ENCODE results near the gene KRT86. TPM values are rescaled to one million over a fixed set of nuclear protein-coding genes. Genes with fewer than 3 reads are reported as not detected.

KRT86 gene
- total and polyA plus RNA-seq, 2 of the 13 experiments (the other 11 are each of a cell fraction or from before 2014, with no cell fraction given): not detected

DNA sequence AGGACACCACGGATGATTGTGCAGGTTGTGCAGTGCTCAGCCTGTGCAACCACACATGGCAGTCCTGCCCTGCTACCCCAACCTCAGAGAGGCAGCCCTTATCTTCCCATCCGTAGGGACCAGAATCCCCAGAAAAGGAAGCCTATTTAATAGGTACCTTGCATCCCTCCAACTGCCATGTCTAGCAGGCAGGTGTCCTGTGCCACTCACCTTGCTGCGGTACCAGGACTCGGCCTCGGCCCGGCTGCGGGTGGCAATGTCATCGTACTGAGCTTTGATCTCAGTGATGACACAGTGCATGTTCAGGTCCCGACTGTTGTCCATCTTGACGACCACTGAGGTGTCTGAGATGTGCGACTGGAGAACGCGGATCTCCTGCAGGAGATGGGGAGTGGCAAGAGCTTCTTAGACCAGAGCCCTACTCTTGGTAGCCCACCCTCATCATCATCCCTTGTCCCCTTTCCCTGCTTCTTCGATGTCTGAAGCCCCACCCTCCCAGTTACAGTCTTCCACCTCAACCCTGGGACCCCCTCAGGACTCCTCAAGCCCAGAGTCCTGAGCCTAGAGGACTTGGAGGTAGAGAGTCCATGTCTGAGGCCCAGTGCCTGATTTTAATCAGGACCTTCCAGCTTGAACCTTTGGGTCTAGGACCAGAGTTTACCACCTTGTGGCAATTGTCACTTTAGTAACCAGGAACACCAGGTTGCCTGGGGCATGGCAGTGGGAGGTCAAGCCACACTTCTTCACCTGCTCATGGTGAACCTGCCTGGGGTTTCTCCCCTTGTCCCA, 20.9 kb upstream of the KRT86 start:
- no TSS peak for BruUV-seq (replicated peaks)
- no peak overlapping the region for H3K4me3 ChIP-seq (replicated peaks in 1 of 3; ENCODE audit: insufficient read depth in 1 of 3, low read depth in 2 of 3, low read length in 3 of 3)
- H3K36me3 ChIP-seq (replicated peaks in 1 of 2; ENCODE audit: control insufficient read depth in 1 of 2, insufficient read depth in 2 of 2, low read length in 2 of 2): no peaks in the 10 kb centered on the region
- no peaks in the 10 kb centered on the region for H4K20me1 ChIP-seq (ENCODE audit: insufficient read depth, low read length)
- H3K9ac ChIP-seq (ENCODE audit: insufficient read depth, low read depth, low read length): no peak overlapping the region
- H3K27ac ChIP-seq (ENCODE audit: extremely low read length, insufficient read depth, low read length): no peak overlapping the region
- CTCF ChIA-PET (ENCODE audit: low intra/inter-chr PET ratio, low total read pairs): no interaction called here
- H2AFZ ChIP-seq (ENCODE audit: low read length): no peak overlapping the region
- DNase-seq (ENCODE audit: low spot score): no peak
- no peaks in the 10 kb centered on the region for H3K4me1 ChIP-seq (ENCODE audit: insufficient read depth, low read length)
- 42% methylated on average over 9 of the region's 14 CpGs for WGBS (ENCODE audit: low lambda C conversion rate)
- H3K9me3 ChIP-seq (ENCODE audit: low read length): no peaks in the 10 kb centered on the region
- H3K27me3 ChIP-seq (ENCODE audit: control insufficient read depth in 1 of 2, insufficient read depth in 2 of 2, low read length in 2 of 2): peaks cover 4 to 45% of the 10 kb centered on the region in 2 experiments
- no peak for FAIRE-seq
- no peak for ATAC-seq
- TF ChIP-seq, protein P1, sequence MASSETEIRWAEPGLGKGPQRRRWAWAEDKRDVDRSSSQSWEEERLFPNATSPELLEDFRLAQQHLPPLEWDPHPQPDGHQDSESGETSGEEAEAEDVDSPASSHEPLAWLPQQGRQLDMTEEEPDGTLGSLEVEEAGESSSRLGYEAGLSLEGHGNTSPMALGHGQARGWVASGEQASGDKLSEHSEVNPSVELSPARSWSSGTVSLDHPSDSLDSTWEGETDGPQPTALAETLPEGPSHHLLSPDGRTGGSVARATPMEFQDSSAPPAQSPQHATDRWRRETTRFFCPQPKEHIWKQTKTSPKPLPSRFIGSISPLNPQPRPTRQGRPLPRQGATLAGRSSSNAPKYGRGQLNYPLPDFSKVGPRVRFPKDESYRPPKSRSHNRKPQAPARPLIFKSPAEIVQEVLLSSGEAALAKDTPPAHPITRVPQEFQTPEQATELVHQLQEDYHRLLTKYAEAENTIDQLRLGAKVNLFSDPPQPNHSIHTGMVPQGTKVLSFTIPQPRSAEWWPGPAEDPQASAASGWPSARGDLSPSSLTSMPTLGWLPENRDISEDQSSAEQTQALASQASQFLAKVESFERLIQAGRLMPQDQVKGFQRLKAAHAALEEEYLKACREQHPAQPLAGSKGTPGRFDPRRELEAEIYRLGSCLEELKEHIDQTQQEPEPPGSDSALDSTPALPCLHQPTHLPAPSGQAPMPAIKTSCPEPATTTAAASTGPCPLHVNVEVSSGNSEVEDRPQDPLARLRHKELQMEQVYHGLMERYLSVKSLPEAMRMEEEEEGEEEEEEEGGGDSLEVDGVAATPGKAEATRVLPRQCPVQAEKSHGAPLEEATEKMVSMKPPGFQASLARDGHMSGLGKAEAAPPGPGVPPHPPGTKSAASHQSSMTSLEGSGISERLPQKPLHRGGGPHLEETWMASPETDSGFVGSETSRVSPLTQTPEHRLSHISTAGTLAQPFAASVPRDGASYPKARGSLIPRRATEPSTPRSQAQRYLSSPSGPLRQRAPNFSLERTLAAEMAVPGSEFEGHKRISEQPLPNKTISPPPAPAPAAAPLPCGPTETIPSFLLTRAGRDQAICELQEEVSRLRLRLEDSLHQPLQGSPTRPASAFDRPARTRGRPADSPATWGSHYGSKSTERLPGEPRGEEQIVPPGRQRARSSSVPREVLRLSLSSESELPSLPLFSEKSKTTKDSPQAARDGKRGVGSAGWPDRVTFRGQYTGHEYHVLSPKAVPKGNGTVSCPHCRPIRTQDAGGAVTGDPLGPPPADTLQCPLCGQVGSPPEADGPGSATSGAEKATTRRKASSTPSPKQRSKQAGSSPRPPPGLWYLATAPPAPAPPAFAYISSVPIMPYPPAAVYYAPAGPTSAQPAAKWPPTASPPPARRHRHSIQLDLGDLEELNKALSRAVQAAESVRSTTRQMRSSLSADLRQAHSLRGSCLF (CRISPR knock-in tag; IDR thresholded peaks at IDR 0.05; ENCODE audit: borderline replicate concordance): no peak
- no peak for TF ChIP-seq STAG1 (CRISPR knock-in tag; IDR thresholded peaks at IDR 0.05)
- TF ChIP-seq TBX2 (CRISPR knock-in tag; IDR thresholded peaks at IDR 0.05; ENCODE audit: borderline replicate concordance): no peak
- TF ChIP-seq FOXK1 (CRISPR knock-in tag; IDR thresholded peaks at IDR 0.05; ENCODE audit: borderline replicate concordance, low read depth): no peak
- TF ChIP-seq BHLHE40 (IDR thresholded peaks at IDR 0.05; ENCODE audit: low read length): no peak
- TF ChIP-seq ARHGAP35 (CRISPR knock-in tag; IDR thresholded peaks at IDR 0.05; ENCODE audit: borderline replicate concordance): no peak
- no peak for TF ChIP-seq TARDBP (CRISPR knock-in tag; IDR thresholded peaks at IDR 0.05)
- no peak for TF ChIP-seq TRIM22 (IDR thresholded peaks at IDR 0.05)
- TF ChIP-seq, protein P2, sequence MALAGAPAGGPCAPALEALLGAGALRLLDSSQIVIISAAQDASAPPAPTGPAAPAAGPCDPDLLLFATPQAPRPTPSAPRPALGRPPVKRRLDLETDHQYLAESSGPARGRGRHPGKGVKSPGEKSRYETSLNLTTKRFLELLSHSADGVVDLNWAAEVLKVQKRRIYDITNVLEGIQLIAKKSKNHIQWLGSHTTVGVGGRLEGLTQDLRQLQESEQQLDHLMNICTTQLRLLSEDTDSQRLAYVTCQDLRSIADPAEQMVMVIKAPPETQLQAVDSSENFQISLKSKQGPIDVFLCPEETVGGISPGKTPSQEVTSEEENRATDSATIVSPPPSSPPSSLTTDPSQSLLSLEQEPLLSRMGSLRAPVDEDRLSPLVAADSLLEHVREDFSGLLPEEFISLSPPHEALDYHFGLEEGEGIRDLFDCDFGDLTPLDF (CRISPR knock-in tag; IDR thresholded peaks at IDR 0.05): no peak
- TF ChIP-seq SP1 (IDR thresholded peaks at IDR 0.05): no peak
- TF ChIP-seq SP1 (CRISPR knock-in tag; IDR thresholded peaks at IDR 0.05): no peak
- POLR2A ChIA-PET: no interaction called here
- intact Hi-C loops (cut with micrococcal nuclease; ENCODE audit: unreplicated experiment): loop anchor here (5.0 kb wide), 1 partner anchor 54 kb away; no protein-coding TSS in a partner anchor
- in situ Hi-C loops (cut with HindIII; ENCODE audit: extremely low pct_ligation_motif_present, low pct_unique_long_range_greater_than_20kb): no loop called here
- H3K4me2 ChIP-seq (ENCODE audit: low read depth, low read length): no peak overlapping the region
- no peaks in the 10 kb centered on the region for H3K79me2 ChIP-seq (ENCODE audit: insufficient read depth, low read length)

Measured in HepG2 (cell line).